Endothelial cell of umbilical vein (primary cell): Measurements from ENCODE around the gene EXOC3. TPM values are rescaled to one million over a fixed set of nuclear protein-coding genes. Genes with fewer than 3 reads are reported as not detected.

ENCODE experiments used
- BruUV-seq: library from RNA; stranded (reverse); fragments of 400-500 nt; replicated peaks from 2 replicates; lab custom pipeline; 2021; lab: Mats Ljungman, UMichigan
- CTCF ChIA-PET: fragments of 300-600, 350-600 bp; sonication (Branson Sonifier 250); formaldehyde crosslinking; loops from one replicate; lab custom pipeline; 2021; ENCODE audit warnings: antibody characterized with exemption, inconsistent platforms; lab: Charles Lee
- POLR2A ChIA-PET: fragments of 300-600, 350-600 bp; sonication (Branson Sonifier 250); formaldehyde crosslinking; loops from one replicate; lab custom pipeline; 2021; ENCODE audit warnings: antibody characterized with exemption, inconsistent platforms; lab: Charles Lee
- DNase-seq: peaks from one replicate; pipeline ENCODE4 v3.0.0-alpha.2; 2011; ENCODE audit warnings: low read depth, low spot score
- FAIRE-seq: peaks from 2 replicates; lab custom pipeline; 2011; peaks lifted over from hg19 to GRCh38; lab: Jason Lieb, UNC
- H2AFZ ChIP-seq: 2 replicates; pipeline ENCODE4 v1.6.0; 2012; ENCODE audit warnings: low read depth, low read length, control low read depth, inconsistent platforms
- H3K27ac ChIP-seq: 2 replicates; pipeline ENCODE4 v1.5.1; 2011; ENCODE audit warnings: low read depth, mild to moderate bottlenecking, control low read depth, low read length, moderate library complexity; ENCODE audit not compliant: insufficient read depth
- H3K27me3 ChIP-seq, 2 experiments: 2 replicates each; pipeline versions ENCODE4 v1.6.0 to v1.6.1; 2011; ENCODE audit warnings: low read length in 2 of 2, mixed read lengths in 1 of 2; ENCODE audit not compliant: control insufficient read depth in 2 of 2, insufficient read depth in 2 of 2
- H3K36me3 ChIP-seq, 2 experiments: 2 replicates in 1 of 2; 3 replicates in 1 of 2; pipeline ENCODE4 v1.5.1; 2011; ENCODE audit warnings: low read length in 2 of 2, mild to moderate bottlenecking in 1 of 2, moderate library complexity in 1 of 2; ENCODE audit not compliant: control insufficient read depth in 2 of 2, insufficient read depth in 2 of 2; ENCODE audit errors: extremely low read depth in 1 of 2
- H3K4me1 ChIP-seq: 3 replicates; pipeline ENCODE4 v1.5.1; 2011; ENCODE audit warnings: mild to moderate bottlenecking, low read length; ENCODE audit not compliant: control insufficient read depth, insufficient read depth; ENCODE audit errors: extremely low read depth
- H3K4me2 ChIP-seq: 2 replicates; pipeline ENCODE4 v1.6.1; 2011; ENCODE audit warnings: low read length, control low read depth, mixed read lengths; ENCODE audit not compliant: insufficient read depth
- H3K4me3 ChIP-seq, 3 experiments: fragments of 200-600 bp in 1 of 3; sonication (generic), shearing (Covaris generic) in 1 of 3; replicated peaks in 1 of 3; 2 replicates each; pipeline ENCODE4 v1.5.1; 2011 to 2016; ENCODE audit warnings: control low read depth in 3 of 3, low read length in 3 of 3, mild to moderate bottlenecking in 2 of 3, inconsistent platforms in 1 of 3, low read depth in 1 of 3, moderate library complexity in 1 of 3; ENCODE audit not compliant: insufficient read depth in 1 of 3
- H3K79me2 ChIP-seq: 2 replicates; pipeline ENCODE4 v1.6.0; 2012; ENCODE audit warnings: low read length, inconsistent platforms; ENCODE audit not compliant: control insufficient read depth, insufficient read depth
- H3K9ac ChIP-seq: replicated peaks from 2 replicates; pipeline ENCODE3; 2011; ENCODE audit warnings: low read length, control low read depth; ENCODE audit not compliant: insufficient read depth; ENCODE audit errors: extremely low read depth
- H3K9me1 ChIP-seq: replicated peaks from 3 replicates; pipeline ENCODE4 v1.6.0; 2011; ENCODE audit warnings: mild to moderate bottlenecking, low read length; ENCODE audit not compliant: control insufficient read depth, insufficient read depth; ENCODE audit errors: extremely low read depth
- H3K9me3 ChIP-seq: replicated peaks from 2 replicates; pipeline ENCODE4 v1.5.1; 2012; ENCODE audit warnings: low read length, inconsistent platforms; ENCODE audit not compliant: control insufficient read depth, insufficient read depth
- H4K20me1 ChIP-seq: replicated peaks from 2 replicates; pipeline ENCODE3; 2011; ENCODE audit warnings: mild to moderate bottlenecking, low read length; ENCODE audit not compliant: control insufficient read depth, insufficient read depth; ENCODE audit errors: extremely low read depth
- CTCF ChIP-seq, 2 donors: IDR thresholded peaks; 1 replicate in 1 of 2; 2 replicates in 1 of 2; pipeline ENCODE4 v1.5.1; 2011; ENCODE audit warnings: low read length in 2 of 2, mild to moderate bottlenecking in 2 of 2, moderate library complexity in 2 of 2, control low read depth in 1 of 2, inconsistent platforms in 1 of 2, low read depth in 1 of 2; ENCODE audit not compliant: insufficient read depth in 1 of 2; ENCODE audit errors: extremely low read depth in 1 of 2
- EZH2 ChIP-seq: IDR thresholded peaks from 2 replicates; pipeline ENCODE4 v1.6.1; 2012; ENCODE audit warnings: borderline replicate concordance, low read depth, mild to moderate bottlenecking, moderate library complexity, low read length, inconsistent platforms; ENCODE audit not compliant: severe bottlenecking
- FOS ChIP-seq: IDR thresholded peaks from 2 replicates; pipeline ENCODE4 v1.6.1; 2011; ENCODE audit warnings: mild to moderate bottlenecking, low read length, moderate library complexity, borderline replicate concordance; ENCODE audit not compliant: insufficient read depth
- GATA2 ChIP-seq: IDR thresholded peaks from 2 replicates; pipeline ENCODE4 v1.7.0; 2011; ENCODE audit warnings: low read depth, mild to moderate bottlenecking, moderate library complexity, mixed read lengths, low read length; ENCODE audit not compliant: insufficient read length, insufficient read depth
- JUN ChIP-seq: IDR thresholded peaks from 2 replicates; pipeline ENCODE4 v1.6.1; 2011; ENCODE audit warnings: borderline replicate concordance, low read depth; ENCODE audit not compliant: insufficient read length, insufficient read depth
- MAX ChIP-seq: IDR thresholded peaks from 2 replicates; pipeline ENCODE4 v1.6.1; 2011; ENCODE audit not compliant: insufficient read depth, insufficient read length
- MYC ChIP-seq: IDR thresholded peaks from one replicate; pipeline ENCODE4 v1.6.1; 2011; ENCODE audit warnings: mild to moderate bottlenecking, low read depth, low read length
- POLR2A ChIP-seq: IDR thresholded peaks from 2 replicates; pipeline ENCODE4 v1.6.1; 2012; ENCODE audit warnings: low read depth, mild to moderate bottlenecking, control low read depth, low read length
- POLR2AphosphoS5 ChIP-seq: IDR thresholded peaks from 2 replicates; pipeline ENCODE4 v1.6.1; 2012; ENCODE audit warnings: low read depth, mild to moderate bottlenecking, control low read depth, low read length, moderate library complexity; ENCODE audit not compliant: insufficient read depth
- dilution Hi-C: fragments of 300-500 bp; cut with MboI; formaldehyde crosslinking; loops from one replicate; pipeline ENCODE4 v1.15.0; 2019; ENCODE audit warnings: low sequenced_read_pairs; ENCODE audit not compliant: extremely low pct_ligation_motif_present
- intact Hi-C: fragments of 100-400 bp; cut with micrococcal nuclease; formaldehyde crosslinking; loops from one replicate; pipeline ENCODE4 v1.10.0; 2022
- polyA plus RNA-seq, 4 experiments: library from polyadenylated mRNA; depleted of rRNA in 3 of 4; stranded (reverse) in 3 of 4; unstranded in 1 of 4; fragments of >200 nt; gene quantifications; 2 replicates each; pipeline versions ENCODE4 v1.2.1 to v1.2.3, GENCODE V29; 2011 to 2012; ENCODE audit warnings: missing spikeins in 1 of 4
- total RNA-seq: library from RNA; stranded (reverse); gene quantifications from 2 replicates; pipeline ENCODE4 v1.2.3, GENCODE V29; 2021

The EXOC3 gene
- total and polyA plus RNA-seq, 2 donors (not counting 3 experiments of a cell fraction or from before 2014, with no cell fraction given): 26.4 to 52.9 TPM

GRCh38 chr5:453725-454481, 10.9 kb downstream of the EXOC3 start:
- no peak overlapping the region for H3K9ac ChIP-seq
- H3K36me3 ChIP-seq: peaks cover 8 to 23% of the 10 kb centered on the region in 2 experiments
- dilution Hi-C loops: no loop called here
- H3K27ac ChIP-seq: no peak overlapping the region
- H3K27me3 ChIP-seq: no peaks in the 10 kb centered on the region
- TF ChIP-seq EZH2: no peak
- TF ChIP-seq CTCF (IDR thresholded peaks at IDR 0.05; ENCODE audit: extremely low read depth in 1 of 2, insufficient read depth in 1 of 2, low read depth in 1 of 2, low read length in 2 of 2): no peak
- no peak for TF ChIP-seq FOS
- TF ChIP-seq JUN: no peak
- no peak for TF ChIP-seq MYC
- no peak for TF ChIP-seq POLR2AphosphoS5
- no peak for TF ChIP-seq GATA2
- TF ChIP-seq POLR2A: no peak
- no peak for TF ChIP-seq MAX
- no TSS peak for BruUV-seq
- H3K4me2 ChIP-seq: no peak overlapping the region
- POLR2A ChIA-PET: no interaction called here
- no peaks in the 10 kb centered on the region for H3K9me1 ChIP-seq
- H3K4me1 ChIP-seq: no peaks in the 10 kb centered on the region
- CTCF ChIA-PET: no interaction called here
- no peaks in the 10 kb centered on the region for H4K20me1 ChIP-seq
- no peak overlapping the region for H3K4me3 ChIP-seq
- peaks cover 19% of the 10 kb centered on the region for H3K79me2 ChIP-seq
- no peak overlapping the region for H2AFZ ChIP-seq
- FAIRE-seq (no peak), DNase-seq (no peak)
- no peaks in the 10 kb centered on the region for H3K9me3 ChIP-seq
- intact Hi-C loops: no loop called here
